Measurements from ENCODE around the gene PHTF2.

GRCh38 chr7:77786018-77786417 lies 12.6 kb upstream of the PHTF2 start:
- TF ChIP-seq EP300 (IDR thresholded peaks at IDR 0.05; ENCODE audit: borderline replicate concordance) (no peak), CEBPB (IDR thresholded peaks at IDR 0.05) (no peak), TAF1 (IDR thresholded peaks at IDR 0.05; ENCODE audit: low read depth) (no peak), REST (IDR thresholded peaks at IDR 0.05; ENCODE audit: low read depth) (no peak), EGR1 (IDR thresholded peaks at IDR 0.05) (no peak)
